Measurements from ENCODE around the gene HMCN1. TPM values are rescaled to one million over a fixed set of nuclear protein-coding genes. Genes with fewer than 3 reads are reported as not detected.
A peak's percentile ranks its signal among the peaks of the same experiment; 100 is the strongest.
"Not testable (repeated sequence)": the region's sequence is repeated elsewhere in the genome, so short reads cannot be mapped to it uniquely, and the experiment has no call there.

The HMCN1 gene
- total RNA-seq, 3 donors from 2014 or later = 2.0 to 8.6 (median 3.4) TPM

DNA sequence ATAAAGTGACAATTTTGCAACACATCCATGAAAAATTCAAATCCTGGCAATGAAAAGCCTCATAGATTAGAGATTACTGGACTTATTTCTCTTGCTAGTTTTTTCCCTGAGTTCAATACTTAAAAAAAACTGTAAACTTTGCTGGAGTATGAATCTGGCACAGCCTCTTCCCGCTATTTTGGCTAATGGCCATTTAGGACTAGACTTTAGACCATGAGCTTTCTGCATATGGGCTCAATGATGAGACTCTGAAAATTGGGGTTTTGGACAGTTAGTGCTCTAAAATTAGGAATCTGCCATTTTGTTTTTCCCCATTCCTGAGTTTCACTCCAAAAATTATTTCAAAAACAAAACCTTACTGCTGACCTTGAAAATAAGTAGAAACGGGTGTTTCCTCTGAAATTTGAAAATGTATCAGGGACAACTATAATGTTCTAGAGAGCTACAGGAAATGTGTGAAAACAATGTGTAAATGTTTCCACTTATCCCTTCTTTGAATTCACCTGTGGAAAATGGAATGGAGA lies 137.5 kb downstream of the HMCN1 start:
- DNase-seq (no peak), ATAC-seq (no peak)
- Histone ChIP-seq H3K4me1 (ENCODE audit: low read depth) (no peaks in the 10 kb centered on the region), H3K4me3 (no peak overlapping the region), H3K36me3 (ENCODE audit: low read depth) (no peaks in the 10 kb centered on the region), H3K9me3 (no peaks in the 10 kb centered on the region)
- intact Hi-C loops (cut with DNase I, micrococcal nuclease) = no loop called here
- TF ChIP-seq CTCF (IDR thresholded peaks at IDR 0.05) = no peak

DNA sequence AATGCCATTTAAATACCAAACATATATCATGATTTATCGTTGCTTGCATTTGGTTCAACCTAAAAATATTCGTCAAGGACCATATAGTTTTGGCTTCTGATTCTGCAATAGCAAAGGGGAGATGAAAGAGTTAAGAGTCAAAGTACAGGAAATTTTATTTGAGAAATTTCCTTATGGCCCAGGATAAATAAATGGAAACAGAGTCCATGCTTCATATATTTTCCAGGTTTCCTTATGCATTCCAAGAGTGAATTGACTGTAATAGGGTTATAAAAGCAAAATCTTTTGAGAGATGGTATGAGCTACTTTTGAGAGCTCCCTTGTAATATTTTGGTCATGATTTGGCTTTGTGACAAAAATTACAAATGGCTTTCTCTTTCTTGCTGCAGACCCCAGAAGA lies 140.1 kb downstream of the HMCN1 start:
- Histone ChIP-seq H3K9me3 (no peaks in the 10 kb centered on the region), H3K36me3 (ENCODE audit: low read depth) (no peaks in the 10 kb centered on the region), H3K4me1 (ENCODE audit: low read depth) (no peaks in the 10 kb centered on the region), H3K4me3 (no peak overlapping the region)
- TF ChIP-seq CTCF (IDR thresholded peaks at IDR 0.05) = no peak
- ATAC-seq = peak; percentile 85
- DNase-seq = no peak
- intact Hi-C loops (cut with DNase I, micrococcal nuclease) = no loop called here

- Histone ChIP-seq H3K4me3 (no peak overlapping the region), H3K36me3 (ENCODE audit: low read depth) (no peaks in the 10 kb centered on the region), H3K4me1 (ENCODE audit: low read depth) (peaks cover 5% of the 10 kb centered on the region), H3K9me3 (no peaks in the 10 kb centered on the region)
- DNase-seq (no peak), ATAC-seq (peak; percentile 85)
- TF ChIP-seq CTCF (IDR thresholded peaks at IDR 0.05) = no peak
- intact Hi-C loops (cut with DNase I, micrococcal nuclease) = no loop called here
Observed at GRCh38 chr1:185880330-185880729, 146.1 kb downstream of the HMCN1 start.

DNA sequence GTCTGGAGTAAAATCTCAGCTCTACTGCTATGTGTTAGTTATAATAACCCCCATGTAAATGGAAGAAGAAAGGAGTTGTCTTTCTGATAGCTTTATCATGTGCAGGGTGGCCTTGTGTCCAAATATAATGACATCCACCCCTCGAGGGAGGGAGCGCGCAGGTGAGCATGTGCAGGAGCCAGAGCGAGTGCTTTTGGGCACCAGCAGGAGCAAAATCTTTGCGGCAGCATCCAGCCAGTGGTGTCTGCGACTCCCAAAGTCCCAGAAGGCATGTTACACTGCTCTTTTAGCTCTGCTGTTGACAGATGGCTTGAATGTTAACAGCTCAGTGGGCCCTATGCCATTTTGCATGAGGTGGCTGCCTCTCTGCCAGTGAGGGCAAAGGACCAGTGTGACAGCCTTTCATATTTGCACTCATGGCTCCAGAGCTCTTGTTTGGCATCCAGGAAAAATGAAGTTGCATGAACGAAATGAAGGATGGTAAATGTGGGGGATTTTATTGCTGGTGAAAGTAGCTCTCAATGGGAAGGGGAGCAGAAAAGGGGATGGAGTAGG lies 146.7 kb downstream of the HMCN1 start:
- intact Hi-C loops (cut with DNase I, micrococcal nuclease) = no loop called here
- ATAC-seq (peak; percentile 47), DNase-seq (peak in 2 of 3 donors; percentile 31 to 36)
- Histone ChIP-seq H3K36me3 (ENCODE audit: low read depth) (no peaks in the 10 kb centered on the region), H3K4me3 (no peak overlapping the region), H3K4me1 (ENCODE audit: low read depth) (peaks cover 5% of the 10 kb centered on the region), H3K9me3 (no peaks in the 10 kb centered on the region)
- TF ChIP-seq CTCF (IDR thresholded peaks at IDR 0.05) = no peak

DNA sequence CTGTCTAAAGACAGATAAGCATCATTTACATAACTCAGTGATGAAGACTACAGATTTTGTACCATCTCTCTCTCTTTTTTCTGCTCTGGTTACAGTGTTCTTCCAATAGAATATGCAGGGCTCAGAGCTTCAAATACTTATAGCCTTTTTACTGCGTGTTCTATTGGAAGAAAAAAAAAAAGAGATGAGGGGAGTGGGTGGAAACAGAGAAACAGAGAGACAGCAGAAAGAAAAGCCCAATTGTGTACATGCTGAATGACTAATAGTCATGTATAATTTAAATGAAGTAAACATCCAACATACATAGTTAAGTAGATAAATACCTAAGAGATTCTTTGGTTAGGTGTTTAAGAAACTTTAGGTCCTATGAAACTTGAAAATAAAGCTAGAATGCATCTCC lies 151.9 kb downstream of the HMCN1 start:
- Histone ChIP-seq H3K36me3 (ENCODE audit: low read depth) (no peaks in the 10 kb centered on the region), H3K9me3 (no peaks in the 10 kb centered on the region), H3K4me1 (ENCODE audit: low read depth) (peaks cover under 1% of the 10 kb centered on the region), H3K4me3 (no peak overlapping the region)
- TF ChIP-seq CTCF (IDR thresholded peaks at IDR 0.05) = no peak
- ATAC-seq = no peak
- intact Hi-C loops (cut with DNase I, micrococcal nuclease) = no loop called here
- DNase-seq = no peak

- H3K36me3 ChIP-seq (ENCODE audit: low read depth) = no peaks in the 10 kb centered on the region
- H3K4me1 ChIP-seq (ENCODE audit: low read depth) = no peaks in the 10 kb centered on the region
- ATAC-seq (no peak), DNase-seq (no peak)
- intact Hi-C loops (cut with DNase I, micrococcal nuclease) = no loop called here
- H3K4me3 ChIP-seq = no peak overlapping the region
- TF ChIP-seq CTCF (IDR thresholded peaks at IDR 0.05) = no peak
- H3K9me3 ChIP-seq = no peaks in the 10 kb centered on the region
Observed at GRCh38 chr1:185886671-185887070, 152.5 kb downstream of the HMCN1 start.

DNA sequence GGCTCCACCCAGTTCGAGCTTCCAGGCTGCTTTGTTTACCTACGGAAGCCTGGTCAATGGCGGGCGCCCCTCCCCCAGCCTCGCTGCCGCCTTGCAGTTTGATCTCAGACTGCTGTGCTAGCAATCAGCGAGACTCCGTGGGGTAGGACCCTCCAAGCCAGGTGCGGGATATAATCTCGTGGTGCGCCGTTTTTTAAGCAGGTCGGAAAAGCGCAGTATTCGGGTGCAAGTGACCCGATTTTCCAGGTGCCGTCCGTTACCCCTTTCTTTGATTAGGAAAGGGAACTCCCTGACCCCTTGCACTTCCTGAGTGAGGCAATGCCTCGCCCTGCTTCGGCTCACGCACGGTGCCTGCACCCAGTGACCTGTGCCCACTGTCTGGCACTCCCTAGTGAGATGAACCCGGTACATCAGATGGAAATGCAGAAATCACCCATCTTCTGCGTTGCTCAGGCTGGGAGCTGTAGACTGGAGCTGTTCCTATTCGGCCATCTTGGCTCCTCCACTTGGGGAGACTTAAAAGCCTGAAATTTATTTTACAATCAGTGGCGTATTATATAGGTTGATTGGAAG lies 158.7 kb downstream of the HMCN1 start:
- intact Hi-C loops (cut with DNase I, micrococcal nuclease); H3K4me1 ChIP-seq (ENCODE audit: low read depth); H3K4me3 ChIP-seq; DNase-seq; H3K36me3 ChIP-seq (ENCODE audit: low read depth); H3K9me3 ChIP-seq; ATAC-seq: not testable (repeated sequence)

All from mucosa of descending colon (tissue), 3 donors.